GM23338 (cell line): ENCODE data around the gene APOC1. TPM values are rescaled to one million over a fixed set of nuclear protein-coding genes. Genes with fewer than 3 reads are reported as not detected.

Experiments used
- ATAC-seq: fragments of 200-7000 bp; cut with Tn5 transposase; 3 replicates; pipeline ENCODE4 v1.9.1; 2020
- DNase-seq: peaks from one replicate; pipeline ENCODE4 v3.0.0-alpha.2; 2015; ENCODE audit warnings: low spot score
- H2AFZ ChIP-seq: fragments of 200-600 bp; sonication (generic); 2 replicates; pipeline ENCODE4 v1.8.0; 2016; ENCODE audit warnings: antibody characterized with exemption, mild to moderate bottlenecking, moderate library complexity
- H3F3A ChIP-seq: fragments of 200-600 bp; sonication (generic); replicated peaks from 2 replicates; pipeline ENCODE4 v1.8.0; 2017; ENCODE audit warnings: antibody characterized with exemption, mixed run types, low read depth
- H3K27ac ChIP-seq: fragments of 200-600 bp; sonication (generic); 2 replicates; pipeline ENCODE4 v1.6.1; 2016; ENCODE audit warnings: low read depth
- H3K27me3 ChIP-seq: fragments of 200-600 bp; sonication (generic); 2 replicates; pipeline ENCODE4 v1.8.0; 2016; ENCODE audit warnings: mild to moderate bottlenecking, mixed run types, moderate library complexity; ENCODE audit not compliant: insufficient read depth
- H3K36me3 ChIP-seq: fragments of 200-600 bp; sonication (generic); 2 replicates; pipeline ENCODE4 v1.8.0; 2016; ENCODE audit warnings: mild to moderate bottlenecking; ENCODE audit not compliant: insufficient read depth
- H3K4me1 ChIP-seq: fragments of 200-600 bp; sonication (generic); 2 replicates; pipeline ENCODE4 v1.8.0; 2016; ENCODE audit warnings: mild to moderate bottlenecking, moderate library complexity; ENCODE audit not compliant: insufficient read depth
- H3K4me2 ChIP-seq: fragments of 200-600 bp; sonication (generic); 2 replicates; pipeline ENCODE4 v1.7.1; 2017; ENCODE audit warnings: mixed run types
- H3K4me3 ChIP-seq: fragments of 200-600 bp; sonication (generic); 2 replicates; pipeline ENCODE4 v1.6.1; 2016; ENCODE audit warnings: mixed run types
- H3K79me2 ChIP-seq: fragments of 200-600 bp; sonication (generic); replicated peaks from 2 replicates; pipeline ENCODE4 v1.8.0; 2017; ENCODE audit warnings: mild to moderate bottlenecking; ENCODE audit not compliant: insufficient read depth
- H3K9me2 ChIP-seq: fragments of 200-600 bp; sonication (generic); 2 replicates; pipeline ENCODE4 v1.8.0; 2017; ENCODE audit not compliant: insufficient read depth
- H4K20me1 ChIP-seq: fragments of 200-600 bp; sonication (generic); replicated peaks from 2 replicates; pipeline ENCODE4 v1.8.0; 2017; ENCODE audit warnings: mild to moderate bottlenecking; ENCODE audit not compliant: insufficient read depth
- H3K27ac Mint-ChIP-seq: 2 replicates; pipeline ENCODE4 v1.8.0; 2020; ENCODE audit warnings: inconsistent platforms, mild to moderate bottlenecking, moderate library complexity, mixed read lengths
- H3K27me3 Mint-ChIP-seq: 3 replicates; pipeline ENCODE4 v1.8.0; 2022; ENCODE audit warnings: low read depth, mild to moderate bottlenecking, moderate library complexity, mixed read lengths, inconsistent platforms; ENCODE audit not compliant: insufficient read depth, poor library complexity
- H3K36me3 Mint-ChIP-seq: 3 replicates; pipeline ENCODE4 v1.8.0; 2021; ENCODE audit warnings: low read depth, mild to moderate bottlenecking, inconsistent platforms, moderate library complexity, mixed read lengths
- H3K4me1 Mint-ChIP-seq: 3 replicates; pipeline ENCODE4 v1.8.0; 2020; ENCODE audit warnings: mild to moderate bottlenecking, inconsistent platforms, mixed read lengths
- H3K4me3 Mint-ChIP-seq: 3 replicates; pipeline ENCODE4 v1.8.0; 2021; ENCODE audit warnings: moderate library complexity, mild to moderate bottlenecking, inconsistent platforms, mixed read lengths
- H3K9me3 Mint-ChIP-seq: 3 replicates; pipeline ENCODE4 v1.8.0; 2020; ENCODE audit warnings: moderate library complexity, mild to moderate bottlenecking, inconsistent platforms, mixed read lengths
- EZH2 ChIP-seq: fragments of 200-600 bp; sonication (generic); IDR thresholded peaks from one replicate; pipeline ENCODE4 v1.8.0; 2017; ENCODE audit warnings: antibody characterized with exemption, mild to moderate bottlenecking, low read depth; ENCODE audit not compliant: unreplicated experiment
- STAT1 ChIP-seq: IDR thresholded peaks from one replicate; pipeline ENCODE4 v1.6.1; 2016; ENCODE audit warnings: antibody characterized with exemption; ENCODE audit not compliant: unreplicated experiment
- ZNF114 ChIP-seq: fragments of 250-450 bp; sonication (Bioruptor Pico); IDR thresholded peaks from 2 replicates; pipeline ENCODE4 v1.5.0; 2020; ENCODE audit warnings: mild to moderate bottlenecking, moderate library complexity
- polyA plus RNA-seq: library from polyadenylated mRNA; unstranded; fragments of >200 nt; fragmentation: Nextera tagmentation; extraction: Ambion mirVana; gene quantifications from 2 replicates; pipeline ENCODE4 v1.2.1, GENCODE V29; 2016
- total RNA-seq: library from RNA; depleted of rRNA; stranded (reverse); fragments of >200 nt; shearing (Covaris generic); gene quantifications from 2 replicates; pipeline ENCODE4 v1.2.3, GENCODE V29; 2014
- TF ChIP-seq, protein P1 (sequence below): fragments of 250-450 bp; sonication (Bioruptor Pico); IDR thresholded peaks from 2 replicates; pipeline ENCODE4 v1.5.0; 2020; ENCODE audit warnings: mild to moderate bottlenecking, moderate library complexity
- TF ChIP-seq, protein P2 (sequence below), 2 experiments: fragments of 200-600 bp in 1 of 2; sonication (generic) in 1 of 2; conservative IDR thresholded peaks; 2 replicates each; pipeline versions ENCODE4 v1.5.1 to v1.6.1; 2016 to 2017; ENCODE audit warnings: antibody characterized with exemption in 2 of 2, low read depth in 2 of 2, mild to moderate bottlenecking in 2 of 2, moderate library complexity in 1 of 2
- TF ChIP-seq, protein P3 (sequence below): IDR thresholded peaks from 2 replicates; pipeline ENCODE4 v1.6.1; 2016; ENCODE audit warnings: antibody characterized with exemption

The APOC1 gene
- total and polyA plus RNA-seq, 2 experiments from 2014 or later, result 26.8 to 221 TPM

DNA sequence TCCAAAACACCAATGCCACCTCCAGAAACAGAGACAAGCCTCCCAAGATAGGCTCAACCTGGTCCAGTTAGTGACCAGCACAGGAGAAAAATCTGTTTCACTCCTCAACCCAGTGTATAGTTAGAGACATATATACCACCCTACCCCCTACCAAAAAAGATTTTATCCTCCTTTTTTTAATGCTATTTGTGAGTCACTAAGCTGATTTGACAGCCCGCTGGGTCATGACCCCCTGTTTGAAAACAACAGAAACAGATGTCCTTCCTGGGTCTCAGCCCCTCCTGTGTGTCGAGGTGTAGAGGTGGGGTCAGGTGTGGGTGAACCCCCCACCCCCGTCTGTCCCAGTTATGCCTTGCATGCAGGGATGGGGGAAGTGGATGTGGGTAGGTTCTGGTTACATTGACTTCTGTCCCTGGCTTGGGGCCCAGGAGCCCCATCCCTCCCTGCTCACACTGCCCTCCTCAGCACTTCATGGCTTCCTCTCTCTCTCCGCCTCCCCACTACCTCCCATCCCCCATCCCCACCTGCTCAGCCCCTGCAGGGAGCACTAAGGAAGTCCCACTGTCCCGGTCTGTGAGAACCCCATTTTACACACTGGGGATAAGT, 37.4 kb upstream of the APOC1 start:
- Histone ChIP-seq H3K4me2 (0 out of 2 replicates have a peak overlapping the region, but pooled peaks have one; percentile 51), H3K79me2 (no peaks in the 10 kb centered on the region), H4K20me1 (peaks cover 12% of the 10 kb centered on the region), H3K9me2 (no peaks in the 10 kb centered on the region), H2AFZ (no peak overlapping the region), H3K27me3 (no peaks in the 10 kb centered on the region), H3K4me3 (no peak overlapping the region), H3K36me3 (peaks cover 15% of the 10 kb centered on the region), H3K27ac (no peak overlapping the region), H3K4me1 (peaks cover 37% of the 10 kb centered on the region), H3F3A (peaks cover 19% of the 10 kb centered on the region; the same call in 1 of the 2 replicates)
- Mint-ChIP-seq H3K4me3 (no peak overlapping the region), H3K27ac (0 out of 2 replicates have a peak overlapping the region, but pooled peaks have one; percentile 11), H3K9me3 (no peaks in the 10 kb centered on the region), H3K27me3 (peaks cover 17% of the 10 kb centered on the region), H3K4me1 (peaks cover 40% of the 10 kb centered on the region), H3K36me3 (peaks cover 63% of the 10 kb centered on the region)
- DNase-seq (no peak), ATAC-seq (peak; percentile 22)
- TF ChIP-seq EZH2 (no peak), STAT1 (no peak)

DNA sequence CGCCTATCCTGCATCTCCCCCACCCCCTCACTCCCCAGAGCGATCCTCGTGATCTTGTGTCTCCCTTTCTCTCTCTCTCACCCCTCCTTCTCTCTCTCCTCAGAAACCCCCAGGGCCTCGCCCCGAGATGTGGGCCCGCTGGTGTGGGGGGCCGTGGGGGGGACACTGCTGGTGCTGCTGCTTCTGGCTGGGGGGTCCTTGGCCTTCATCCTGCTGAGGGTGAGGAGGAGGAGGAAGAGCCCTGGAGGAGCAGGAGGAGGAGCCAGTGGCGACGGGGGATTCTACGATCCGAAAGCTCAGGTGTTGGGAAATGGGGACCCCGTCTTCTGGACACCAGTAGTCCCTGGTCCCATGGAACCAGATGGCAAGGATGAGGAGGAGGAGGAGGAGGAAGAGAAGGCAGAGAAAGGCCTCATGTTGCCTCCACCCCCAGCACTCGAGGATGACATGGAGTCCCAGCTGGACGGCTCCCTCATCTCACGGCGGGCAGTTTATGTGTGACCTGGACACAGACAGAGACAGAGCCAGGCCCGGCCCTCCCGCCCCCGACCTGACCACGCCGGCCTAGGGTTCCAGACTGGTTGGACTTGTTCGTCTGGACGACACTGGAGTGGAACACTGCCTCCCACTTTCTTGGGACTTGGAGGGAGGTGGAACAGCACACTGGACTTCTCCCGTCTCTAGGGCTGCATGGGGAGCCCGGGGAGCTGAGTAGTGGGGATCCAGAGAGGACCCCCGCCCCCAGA, 36.1 kb upstream of the APOC1 start:
- Histone ChIP-seq H3K4me3 (no peak overlapping the region), H3K79me2 (no peaks in the 10 kb centered on the region), H3K9me2 (no peaks in the 10 kb centered on the region), H3K27me3 (no peaks in the 10 kb centered on the region), H3K27ac (no peak overlapping the region), H3F3A (peaks cover 16% of the 10 kb centered on the region; the same call in 1 of the 2 replicates), H3K4me1 (peaks cover 46% of the 10 kb centered on the region), H3K36me3 (peaks cover 11% of the 10 kb centered on the region; the same call in 1 of the 2 replicates), H4K20me1 (peaks cover 8% of the 10 kb centered on the region; the same call in 1 of the 2 replicates), H3K4me2 (no peak overlapping the region), H2AFZ (no peak overlapping the region)
- Mint-ChIP-seq H3K4me1 (peaks cover 51% of the 10 kb centered on the region), H3K36me3 (peaks cover 53% of the 10 kb centered on the region), H3K4me3 (no peak overlapping the region; the same call in 2 of the 3 replicates), H3K27ac (0 out of 2 replicates have a peak overlapping the region, but pooled peaks have one; percentile 40), H3K9me3 (no peaks in the 10 kb centered on the region), H3K27me3 (peaks cover 17% of the 10 kb centered on the region)
- DNase-seq (no peak), ATAC-seq (no peak)
- TF ChIP-seq, protein P1, sequence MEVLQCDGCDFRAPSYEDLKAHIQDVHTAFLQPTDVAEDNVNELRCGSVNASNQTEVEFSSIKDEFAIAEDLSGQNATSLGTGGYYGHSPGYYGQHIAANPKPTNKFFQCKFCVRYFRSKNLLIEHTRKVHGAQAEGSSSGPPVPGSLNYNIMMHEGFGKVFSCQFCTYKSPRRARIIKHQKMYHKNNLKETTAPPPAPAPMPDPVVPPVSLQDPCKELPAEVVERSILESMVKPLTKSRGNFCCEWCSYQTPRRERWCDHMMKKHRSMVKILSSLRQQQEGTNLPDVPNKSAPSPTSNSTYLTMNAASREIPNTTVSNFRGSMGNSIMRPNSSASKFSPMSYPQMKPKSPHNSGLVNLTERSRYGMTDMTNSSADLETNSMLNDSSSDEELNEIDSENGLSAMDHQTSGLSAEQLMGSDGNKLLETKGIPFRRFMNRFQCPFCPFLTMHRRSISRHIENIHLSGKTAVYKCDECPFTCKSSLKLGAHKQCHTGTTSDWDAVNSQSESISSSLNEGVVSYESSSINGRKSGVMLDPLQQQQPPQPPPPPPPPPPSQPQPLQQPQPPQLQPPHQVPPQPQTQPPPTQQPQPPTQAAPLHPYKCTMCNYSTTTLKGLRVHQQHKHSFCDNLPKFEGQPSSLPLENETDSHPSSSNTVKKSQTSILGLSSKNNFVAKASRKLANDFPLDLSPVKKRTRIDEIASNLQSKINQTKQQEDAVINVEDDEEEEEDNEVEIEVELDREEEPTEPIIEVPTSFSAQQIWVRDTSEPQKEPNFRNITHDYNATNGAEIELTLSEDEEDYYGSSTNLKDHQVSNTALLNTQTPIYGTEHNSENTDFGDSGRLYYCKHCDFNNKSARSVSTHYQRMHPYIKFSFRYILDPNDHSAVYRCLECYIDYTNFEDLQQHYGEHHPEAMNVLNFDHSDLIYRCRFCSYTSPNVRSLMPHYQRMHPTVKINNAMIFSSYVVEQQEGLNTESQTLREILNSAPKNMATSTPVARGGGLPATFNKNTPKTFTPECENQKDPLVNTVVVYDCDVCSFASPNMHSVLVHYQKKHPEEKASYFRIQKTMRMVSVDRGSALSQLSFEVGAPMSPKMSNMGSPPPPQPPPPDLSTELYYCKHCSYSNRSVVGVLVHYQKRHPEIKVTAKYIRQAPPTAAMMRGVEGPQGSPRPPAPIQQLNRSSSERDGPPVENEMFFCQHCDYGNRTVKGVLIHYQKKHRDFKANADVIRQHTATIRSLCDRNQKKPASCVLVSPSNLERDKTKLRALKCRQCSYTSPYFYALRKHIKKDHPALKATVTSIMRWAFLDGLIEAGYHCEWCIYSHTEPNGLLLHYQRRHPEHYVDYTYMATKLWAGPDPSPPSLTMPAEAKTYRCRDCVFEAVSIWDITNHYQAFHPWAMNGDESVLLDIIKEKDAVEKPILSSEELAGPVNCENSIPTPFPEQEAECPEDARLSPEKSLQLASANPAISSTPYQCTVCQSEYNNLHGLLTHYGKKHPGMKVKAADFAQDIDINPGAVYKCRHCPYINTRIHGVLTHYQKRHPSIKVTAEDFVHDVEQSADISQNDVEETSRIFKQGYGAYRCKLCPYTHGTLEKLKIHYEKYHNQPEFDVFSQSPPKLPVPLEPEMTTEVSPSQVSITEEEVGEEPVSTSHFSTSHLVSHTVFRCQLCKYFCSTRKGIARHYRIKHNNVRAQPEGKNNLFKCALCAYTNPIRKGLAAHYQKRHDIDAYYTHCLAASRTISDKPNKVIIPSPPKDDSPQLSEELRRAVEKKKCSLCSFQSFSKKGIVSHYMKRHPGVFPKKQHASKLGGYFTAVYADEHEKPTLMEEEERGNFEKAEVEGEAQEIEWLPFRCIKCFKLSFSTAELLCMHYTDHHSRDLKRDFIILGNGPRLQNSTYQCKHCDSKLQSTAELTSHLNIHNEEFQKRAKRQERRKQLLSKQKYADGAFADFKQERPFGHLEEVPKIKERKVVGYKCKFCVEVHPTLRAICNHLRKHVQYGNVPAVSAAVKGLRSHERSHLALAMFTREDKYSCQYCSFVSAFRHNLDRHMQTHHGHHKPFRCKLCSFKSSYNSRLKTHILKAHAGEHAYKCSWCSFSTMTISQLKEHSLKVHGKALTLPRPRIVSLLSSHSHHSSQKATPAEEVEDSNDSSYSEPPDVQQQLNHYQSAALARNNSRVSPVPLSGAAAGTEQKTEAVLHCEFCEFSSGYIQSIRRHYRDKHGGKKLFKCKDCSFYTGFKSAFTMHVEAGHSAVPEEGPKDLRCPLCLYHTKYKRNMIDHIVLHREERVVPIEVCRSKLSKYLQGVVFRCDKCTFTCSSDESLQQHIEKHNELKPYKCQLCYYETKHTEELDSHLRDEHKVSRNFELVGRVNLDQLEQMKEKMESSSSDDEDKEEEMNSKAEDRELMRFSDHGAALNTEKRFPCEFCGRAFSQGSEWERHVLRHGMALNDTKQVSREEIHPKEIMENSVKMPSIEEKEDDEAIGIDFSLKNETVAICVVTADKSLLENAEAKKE (CRISPR knock-in tag), result no peak
- TF ChIP-seq EZH2 (no peak), ZNF114 (CRISPR knock-in tag) (no peak)
- TF ChIP-seq, protein P2, sequence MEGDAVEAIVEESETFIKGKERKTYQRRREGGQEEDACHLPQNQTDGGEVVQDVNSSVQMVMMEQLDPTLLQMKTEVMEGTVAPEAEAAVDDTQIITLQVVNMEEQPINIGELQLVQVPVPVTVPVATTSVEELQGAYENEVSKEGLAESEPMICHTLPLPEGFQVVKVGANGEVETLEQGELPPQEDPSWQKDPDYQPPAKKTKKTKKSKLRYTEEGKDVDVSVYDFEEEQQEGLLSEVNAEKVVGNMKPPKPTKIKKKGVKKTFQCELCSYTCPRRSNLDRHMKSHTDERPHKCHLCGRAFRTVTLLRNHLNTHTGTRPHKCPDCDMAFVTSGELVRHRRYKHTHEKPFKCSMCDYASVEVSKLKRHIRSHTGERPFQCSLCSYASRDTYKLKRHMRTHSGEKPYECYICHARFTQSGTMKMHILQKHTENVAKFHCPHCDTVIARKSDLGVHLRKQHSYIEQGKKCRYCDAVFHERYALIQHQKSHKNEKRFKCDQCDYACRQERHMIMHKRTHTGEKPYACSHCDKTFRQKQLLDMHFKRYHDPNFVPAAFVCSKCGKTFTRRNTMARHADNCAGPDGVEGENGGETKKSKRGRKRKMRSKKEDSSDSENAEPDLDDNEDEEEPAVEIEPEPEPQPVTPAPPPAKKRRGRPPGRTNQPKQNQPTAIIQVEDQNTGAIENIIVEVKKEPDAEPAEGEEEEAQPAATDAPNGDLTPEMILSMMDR (conservative IDR thresholded peaks at IDR 0.05; ENCODE audit: low read depth in 2 of 2), result no peak
- TF ChIP-seq, protein P3, sequence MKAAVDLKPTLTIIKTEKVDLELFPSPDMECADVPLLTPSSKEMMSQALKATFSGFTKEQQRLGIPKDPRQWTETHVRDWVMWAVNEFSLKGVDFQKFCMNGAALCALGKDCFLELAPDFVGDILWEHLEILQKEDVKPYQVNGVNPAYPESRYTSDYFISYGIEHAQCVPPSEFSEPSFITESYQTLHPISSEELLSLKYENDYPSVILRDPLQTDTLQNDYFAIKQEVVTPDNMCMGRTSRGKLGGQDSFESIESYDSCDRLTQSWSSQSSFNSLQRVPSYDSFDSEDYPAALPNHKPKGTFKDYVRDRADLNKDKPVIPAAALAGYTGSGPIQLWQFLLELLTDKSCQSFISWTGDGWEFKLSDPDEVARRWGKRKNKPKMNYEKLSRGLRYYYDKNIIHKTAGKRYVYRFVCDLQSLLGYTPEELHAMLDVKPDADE, result no peak
